ENCODE data around the gene POLR2C. TPM values are rescaled to one million over a fixed set of nuclear protein-coding genes. Genes with fewer than 3 reads are reported as not detected.

The POLR2C gene
- total RNA-seq, 1 experiment from 2014 or later, result 85.6 TPM

GRCh38 chr16:57470711-57471110 lies 8.2 kb downstream of the POLR2C start:
- Histone ChIP-seq H2BK20ac (ENCODE audit: low read depth, low read length, poor library complexity, severe bottlenecking) (no peak overlapping the region), H4K20me1 (ENCODE audit: control insufficient read depth, insufficient read depth, insufficient read length) (no peaks in the 10 kb centered on the region), H2BK15ac (ENCODE audit: low read depth, low read length) (no peak overlapping the region), H3K79me2 (ENCODE audit: insufficient read depth, low read length) (no peaks in the 10 kb centered on the region), H3K23ac (ENCODE audit: insufficient read length, low read depth, low read length) (no peak overlapping the region), H2BK5ac (ENCODE audit: insufficient read length, low read length) (no peak overlapping the region), H3K14ac (ENCODE audit: insufficient read depth, low read length) (no peak overlapping the region), H3K79me1 (ENCODE audit: insufficient read depth, low read depth, low read length, poor library complexity, severe bottlenecking) (no peaks in the 10 kb centered on the region), H2BK12ac (ENCODE audit: insufficient read length, low read depth, low read length) (no peak overlapping the region), H3K27me3 (ENCODE audit: insufficient read depth, low read length) (no peaks in the 10 kb centered on the region), H2BK120ac (ENCODE audit: low read depth, low read length, poor library complexity, severe bottlenecking) (no peak overlapping the region), H4K8ac (replicated peaks; ENCODE audit: insufficient read length, low read depth, low read length) (no peak overlapping the region), H3T11ph (ENCODE audit: low read length) (no peak overlapping the region), H4K5ac (ENCODE audit: insufficient read length, low read depth, low read length) (no peak overlapping the region), H3K9ac (ENCODE audit: extremely low read depth, insufficient read length, low read length) (no peak overlapping the region), H3K56ac (ENCODE audit: insufficient read length, low read depth, low read length) (no peak overlapping the region), H3K18ac (ENCODE audit: insufficient read length, low read depth, low read length) (no peak overlapping the region), H3K23me2 (ENCODE audit: insufficient read length, low read depth, low read length, poor library complexity, severe bottlenecking) (no peaks in the 10 kb centered on the region), H2AK5ac (ENCODE audit: insufficient read length, low read length) (no peak overlapping the region), H3K9me3 (ENCODE audit: control insufficient read depth, low read depth, low read length) (no peaks in the 10 kb centered on the region), H3K4me1 (ENCODE audit: insufficient read depth, low read length) (peaks cover 14% of the 10 kb centered on the region; the same call in 1 of the 2 replicates), H3K27ac (ENCODE audit: insufficient read length, low read depth, low read length) (no peak overlapping the region), H2AFZ (ENCODE audit: low read length) (no peak overlapping the region), H4K91ac (ENCODE audit: insufficient read length, low read depth, low read length) (no peak overlapping the region), H3K4me2 (ENCODE audit: insufficient read depth, insufficient read length, low read length) (no peak overlapping the region), H3K4ac (ENCODE audit: low read depth, low read length) (no peak overlapping the region)
- Mint-ChIP-seq H3K27me3 (ENCODE audit: low read depth) (no peaks in the 10 kb centered on the region), H3K36me3 (ENCODE audit: insufficient read depth in 1 of 3, low read depth in 3 of 3) (peaks cover 36 to 66% (median 57%) of the 10 kb centered on the region in 3 experiments), H3K27ac (no peak overlapping the region), H3K4me3 (no peak overlapping the region), H3K4me1 (peaks cover 22 to 28% of the 10 kb centered on the region in 2 experiments), H3K9me3 (no peaks in the 10 kb centered on the region)
- WGBS (ENCODE audit: extremely low coverage, insufficient read length, low lambda C conversion rate), result no CpG with 5 or more reads among the region's 6 CpGs
- peak; percentile 19 for DNase-seq
- TF ChIP-seq, protein P1, sequence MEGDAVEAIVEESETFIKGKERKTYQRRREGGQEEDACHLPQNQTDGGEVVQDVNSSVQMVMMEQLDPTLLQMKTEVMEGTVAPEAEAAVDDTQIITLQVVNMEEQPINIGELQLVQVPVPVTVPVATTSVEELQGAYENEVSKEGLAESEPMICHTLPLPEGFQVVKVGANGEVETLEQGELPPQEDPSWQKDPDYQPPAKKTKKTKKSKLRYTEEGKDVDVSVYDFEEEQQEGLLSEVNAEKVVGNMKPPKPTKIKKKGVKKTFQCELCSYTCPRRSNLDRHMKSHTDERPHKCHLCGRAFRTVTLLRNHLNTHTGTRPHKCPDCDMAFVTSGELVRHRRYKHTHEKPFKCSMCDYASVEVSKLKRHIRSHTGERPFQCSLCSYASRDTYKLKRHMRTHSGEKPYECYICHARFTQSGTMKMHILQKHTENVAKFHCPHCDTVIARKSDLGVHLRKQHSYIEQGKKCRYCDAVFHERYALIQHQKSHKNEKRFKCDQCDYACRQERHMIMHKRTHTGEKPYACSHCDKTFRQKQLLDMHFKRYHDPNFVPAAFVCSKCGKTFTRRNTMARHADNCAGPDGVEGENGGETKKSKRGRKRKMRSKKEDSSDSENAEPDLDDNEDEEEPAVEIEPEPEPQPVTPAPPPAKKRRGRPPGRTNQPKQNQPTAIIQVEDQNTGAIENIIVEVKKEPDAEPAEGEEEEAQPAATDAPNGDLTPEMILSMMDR (conservative IDR thresholded peaks at IDR 0.05), result no peak

Data from H9 (cell line).